Skeletal muscle tissue (tissue), 4 donors: Measurements from ENCODE around the gene CBFA2T2. TPM values are rescaled to one million over a fixed set of nuclear protein-coding genes. Genes with fewer than 3 reads are reported as not detected.

Experiments used
- H3K27ac ChIP-seq: one replicate; pipeline ENCODE4 v1.7.0; 2013; ENCODE audit warnings: mild to moderate bottlenecking, low read depth, low read length, inconsistent platforms
- H3K27me3 ChIP-seq, 3 donors: one replicate each; pipeline ENCODE4 v1.7.0; 2013; ENCODE audit warnings: low read length in 3 of 3; ENCODE audit not compliant: control insufficient read depth in 3 of 3, insufficient read depth in 3 of 3
- H3K36me3 ChIP-seq, 3 donors: one replicate each; pipeline ENCODE4 v1.7.0; 2013; ENCODE audit warnings: low read length in 3 of 3; ENCODE audit not compliant: control insufficient read depth in 3 of 3, insufficient read depth in 3 of 3
- H3K4me1 ChIP-seq, 3 donors: one replicate each; pipeline ENCODE4 v1.7.0; 2013; ENCODE audit warnings: low read length in 3 of 3, mild to moderate bottlenecking in 3 of 3; ENCODE audit not compliant: control insufficient read depth in 3 of 3, insufficient read depth in 3 of 3
- H3K4me3 ChIP-seq, 3 donors: one replicate each; pipeline ENCODE4 v1.7.0; 2013; ENCODE audit warnings: low read length in 3 of 3
- H3K9ac ChIP-seq, 3 donors: one replicate each; pipeline ENCODE4 v1.7.0; 2013; ENCODE audit warnings: low read length in 3 of 3, mild to moderate bottlenecking in 3 of 3, moderate library complexity in 2 of 3, low read depth in 1 of 3
- H3K9me3 ChIP-seq, 3 donors: one replicate each; pipeline ENCODE4 v1.7.0; 2013; ENCODE audit warnings: low read length in 3 of 3; ENCODE audit not compliant: control insufficient read depth in 3 of 3
- total RNA-seq: library from RNA; depleted of rRNA; stranded (reverse); fragments of >200 nt; gene quantifications from one replicate; pipeline ENCODE4 v1.2.3, GENCODE V29; 2014
- donor health status: Osteomylitis.

The CBFA2T2 gene
- total RNA-seq, 1 donor from 2014 or later, result 10.4 TPM

- H3K27me3 ChIP-seq, result peaks cover 3 to 11% (median 9%) of the 10 kb centered on the region in 3 donors
- H3K4me3 ChIP-seq, result no peak overlapping the region
- H3K27ac ChIP-seq, result no peak overlapping the region
- no peaks in the 10 kb centered on the region for H3K9me3 ChIP-seq
- no peaks in the 10 kb centered on the region for H3K36me3 ChIP-seq
- no peak overlapping the region for H3K9ac ChIP-seq
- H3K4me1 ChIP-seq, result no peaks in the 10 kb centered on the region
These were observed 19.4 kb upstream of the CBFA2T2 start for GRCh38 chr20:33470457-33470856.

- no peak overlapping the region for H3K4me3 ChIP-seq
These were observed 19.0 kb upstream of the CBFA2T2 start for GRCh38 chr20:33470866-33471265.

GRCh38 chr20:33472868-33473435, 16.9 kb upstream of the CBFA2T2 start:
- Histone ChIP-seq H3K9ac (no peak overlapping the region), H3K27ac (no peak overlapping the region), H3K9me3 (no peaks in the 10 kb centered on the region), H3K4me1 (no peaks in the 10 kb centered on the region), H3K4me3 (no peak overlapping the region), H3K36me3 (no peaks in the 10 kb centered on the region), H3K27me3 (peaks cover 5 to 14% (median 13%) of the 10 kb centered on the region in 3 donors)

More at GRCh38 chr20:33470866-33471265, 19.0 kb upstream of the CBFA2T2 start:
- H3K36me3 ChIP-seq, result no peaks in the 10 kb centered on the region
- no peak overlapping the region for H3K9ac ChIP-seq
- no peaks in the 10 kb centered on the region for H3K4me1 ChIP-seq
- H3K27me3 ChIP-seq, result peaks cover 5 to 14% (median 9%) of the 10 kb centered on the region in 3 donors
- H3K9me3 ChIP-seq, result no peaks in the 10 kb centered on the region
- H3K27ac ChIP-seq, result no peak overlapping the region

GRCh38 chr20:33474097-33474873, 15.6 kb upstream of the CBFA2T2 start:
- Histone ChIP-seq H3K9ac (no peak overlapping the region), H3K4me1 (no peaks in the 10 kb centered on the region), H3K4me3 (no peak overlapping the region), H3K36me3 (no peaks in the 10 kb centered on the region), H3K27me3 (peaks cover 5 to 14% (median 13%) of the 10 kb centered on the region in 3 donors), H3K9me3 (no peaks in the 10 kb centered on the region), H3K27ac (no peak overlapping the region)

- H3K36me3 ChIP-seq, result no peaks in the 10 kb centered on the region
These were observed 14.9 kb upstream of the CBFA2T2 start for GRCh38 chr20:33474963-33475362.

GRCh38 chr20:33475381-33476152, 14.3 kb upstream of the CBFA2T2 start:
- Histone ChIP-seq H3K4me3 (no peak overlapping the region), H3K27ac (no peak overlapping the region), H3K4me1 (no peaks in the 10 kb centered on the region), H3K27me3 (peaks cover 5 to 14% (median 13%) of the 10 kb centered on the region in 3 donors), H3K9me3 (no peaks in the 10 kb centered on the region), H3K36me3 (no peaks in the 10 kb centered on the region), H3K9ac (no peak overlapping the region)

More at GRCh38 chr20:33474963-33475362, 14.9 kb upstream of the CBFA2T2 start:
- H3K27me3 ChIP-seq, result peaks cover 5 to 14% (median 13%) of the 10 kb centered on the region in 3 donors
- H3K27ac ChIP-seq, result no peak overlapping the region
- no peaks in the 10 kb centered on the region for H3K4me1 ChIP-seq
- H3K9me3 ChIP-seq, result no peaks in the 10 kb centered on the region
- no peak overlapping the region for H3K9ac ChIP-seq
- no peak overlapping the region for H3K4me3 ChIP-seq

- peaks cover 5 to 14% (median 13%) of the 10 kb centered on the region in 3 donors for H3K27me3 ChIP-seq
- no peaks in the 10 kb centered on the region for H3K36me3 ChIP-seq
- H3K9me3 ChIP-seq, result no peaks in the 10 kb centered on the region
- no peak overlapping the region for H3K27ac ChIP-seq
- H3K4me3 ChIP-seq, result no peak overlapping the region
- H3K4me1 ChIP-seq, result no peaks in the 10 kb centered on the region
- no peak overlapping the region for H3K9ac ChIP-seq
These were observed 12.3 kb upstream of the CBFA2T2 start for GRCh38 chr20:33477386-33478234.

GRCh38 chr20:33480048-33480447, 9.8 kb upstream of the CBFA2T2 start:
- no peaks in the 10 kb centered on the region for H3K4me1 ChIP-seq
- H3K36me3 ChIP-seq, result no peaks in the 10 kb centered on the region
- H3K9me3 ChIP-seq, result no peaks in the 10 kb centered on the region
- no peak overlapping the region for H3K27ac ChIP-seq
- no peak overlapping the region for H3K4me3 ChIP-seq
- no peak overlapping the region for H3K9ac ChIP-seq
- H3K27me3 ChIP-seq, result peaks cover 5 to 8% (median 7%) of the 10 kb centered on the region in 3 donors

GRCh38 chr20:33481431-33481941, 8.4 kb upstream of the CBFA2T2 start:
- Histone ChIP-seq H3K4me1 (no peaks in the 10 kb centered on the region), H3K27ac (no peak overlapping the region), H3K36me3 (no peaks in the 10 kb centered on the region), H3K9ac (no peak overlapping the region), H3K9me3 (no peaks in the 10 kb centered on the region), H3K27me3 (no peaks in the 10 kb centered on the region), H3K4me3 (no peak overlapping the region)
